ENCODE results near the gene MAST4. TPM values are rescaled to one million over a fixed set of nuclear protein-coding genes. Genes with fewer than 3 reads are reported as not detected.
"Not testable (repeated sequence)": the region's sequence is repeated elsewhere in the genome, so short reads cannot be mapped to it uniquely, and the experiment has no call there.

The MAST4 gene
- total RNA-seq, 2 donors from 2014 or later, result 36.8 to 45.7 TPM

DNA sequence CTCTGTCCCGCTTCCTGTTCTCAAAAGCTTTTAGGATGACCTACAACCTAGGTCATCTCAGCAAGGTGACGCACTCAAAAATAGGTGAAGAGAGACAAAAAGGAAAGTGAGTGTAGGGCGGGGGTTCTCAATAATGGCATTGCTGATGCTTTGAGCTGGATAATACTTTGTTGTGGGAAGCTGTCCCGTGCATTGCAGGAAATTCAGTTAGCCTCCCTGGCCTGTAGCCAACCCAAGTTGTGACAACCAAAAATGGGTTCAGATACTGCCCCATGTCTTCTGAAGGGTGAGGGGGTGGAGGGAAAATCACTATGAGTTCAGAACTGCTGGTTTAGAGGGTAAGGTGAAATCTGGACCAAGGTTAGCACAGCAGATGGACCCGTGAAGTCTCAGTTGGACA, 151.4 kb downstream of the MAST4 start:
- WGBS, result 91% methylated on average over 5 of the region's 5 CpGs
- no peak for TF ChIP-seq POLR2A (IDR thresholded peaks at IDR 0.05)
- TF ChIP-seq POLR2AphosphoS5 (IDR thresholded peaks at IDR 0.05), result no peak
- TF ChIP-seq, protein P1, sequence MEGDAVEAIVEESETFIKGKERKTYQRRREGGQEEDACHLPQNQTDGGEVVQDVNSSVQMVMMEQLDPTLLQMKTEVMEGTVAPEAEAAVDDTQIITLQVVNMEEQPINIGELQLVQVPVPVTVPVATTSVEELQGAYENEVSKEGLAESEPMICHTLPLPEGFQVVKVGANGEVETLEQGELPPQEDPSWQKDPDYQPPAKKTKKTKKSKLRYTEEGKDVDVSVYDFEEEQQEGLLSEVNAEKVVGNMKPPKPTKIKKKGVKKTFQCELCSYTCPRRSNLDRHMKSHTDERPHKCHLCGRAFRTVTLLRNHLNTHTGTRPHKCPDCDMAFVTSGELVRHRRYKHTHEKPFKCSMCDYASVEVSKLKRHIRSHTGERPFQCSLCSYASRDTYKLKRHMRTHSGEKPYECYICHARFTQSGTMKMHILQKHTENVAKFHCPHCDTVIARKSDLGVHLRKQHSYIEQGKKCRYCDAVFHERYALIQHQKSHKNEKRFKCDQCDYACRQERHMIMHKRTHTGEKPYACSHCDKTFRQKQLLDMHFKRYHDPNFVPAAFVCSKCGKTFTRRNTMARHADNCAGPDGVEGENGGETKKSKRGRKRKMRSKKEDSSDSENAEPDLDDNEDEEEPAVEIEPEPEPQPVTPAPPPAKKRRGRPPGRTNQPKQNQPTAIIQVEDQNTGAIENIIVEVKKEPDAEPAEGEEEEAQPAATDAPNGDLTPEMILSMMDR (IDR thresholded peaks at IDR 0.05), result no peak
- intact Hi-C loops (cut with DNase I), result no loop called here
- Histone ChIP-seq H3K9me3 (no peaks in the 10 kb centered on the region), H3K36me3 (no peaks in the 10 kb centered on the region), H3K4me3 (no peak overlapping the region), H3K27ac (no peak overlapping the region), H3K27me3 (replicated peaks; ENCODE audit: insufficient read depth) (no peaks in the 10 kb centered on the region), H3K4me1 (replicated peaks) (peaks cover 4% of the 10 kb centered on the region)
- DNase-seq (ENCODE audit: low spot score), result no peak

DNA sequence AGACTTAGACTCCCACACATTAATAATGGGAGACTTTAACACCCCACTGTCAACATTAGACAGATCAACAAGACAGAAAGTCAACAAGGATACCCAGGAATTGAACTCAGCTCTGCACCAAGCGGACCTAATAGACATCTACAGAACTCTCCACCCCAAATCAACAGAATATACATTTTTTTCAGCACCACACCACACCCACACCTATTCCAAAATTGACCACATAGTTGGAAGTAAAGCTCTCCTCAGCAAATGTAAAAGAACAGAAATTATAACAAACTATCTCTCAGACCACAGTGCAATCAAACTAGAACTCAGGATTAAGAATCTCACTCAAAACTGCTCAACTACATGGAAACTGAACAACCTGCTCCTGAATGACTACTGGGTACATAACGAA, 156.5 kb downstream of the MAST4 start:
- intact Hi-C loops (cut with DNase I); H3K36me3 ChIP-seq: not testable (repeated sequence)
- WGBS, result 93% methylated on average over 1 of the region's 2 CpGs

DNA sequence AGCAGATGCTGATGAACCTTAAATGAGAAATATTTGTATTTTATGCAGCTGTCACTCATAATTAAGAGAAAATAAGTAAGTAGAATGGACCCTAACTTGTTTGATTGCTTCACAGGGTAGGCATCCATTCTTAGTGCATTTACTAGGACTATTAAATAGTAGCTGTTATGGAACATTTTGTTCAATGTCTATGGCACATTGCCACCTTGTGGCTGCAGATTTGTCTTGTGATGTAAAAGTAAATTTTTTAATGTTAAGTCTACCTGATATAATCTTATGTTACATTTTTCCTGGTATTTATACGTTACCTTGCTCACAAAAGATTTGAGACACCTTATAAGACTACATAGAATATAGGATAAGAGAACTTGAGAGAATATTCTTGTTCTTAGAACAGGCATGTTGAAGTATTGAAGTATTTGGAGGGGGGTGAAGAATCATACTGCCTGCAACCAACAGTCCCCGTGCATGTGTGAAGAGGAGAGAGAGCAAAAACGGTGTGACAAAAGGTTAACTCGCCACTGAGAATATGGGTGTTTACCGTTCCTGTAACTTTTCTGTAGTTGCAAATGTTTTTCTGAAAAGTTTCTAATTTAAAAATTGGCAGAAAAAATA, 161.1 kb downstream of the MAST4 start:
- 31% methylated on average over 5 of the region's 5 CpGs for WGBS
- Histone ChIP-seq H3K4me3 (no peak overlapping the region), H3K9me3 (no peaks in the 10 kb centered on the region), H3K27ac (no peak overlapping the region), H3K36me3 (no peaks in the 10 kb centered on the region), H3K4me1 (replicated peaks) (no peaks in the 10 kb centered on the region), H3K27me3 (replicated peaks; ENCODE audit: insufficient read depth) (no peaks in the 10 kb centered on the region)
- intact Hi-C loops (cut with DNase I), result loop anchor here (2.0 kb wide), 1 partner anchor 451 kb away; no protein-coding TSS in a partner anchor
- TF ChIP-seq, protein P1 (IDR thresholded peaks at IDR 0.05), result peak; percentile 15 to 80 (median 77)
- no peak for TF ChIP-seq POLR2A (IDR thresholded peaks at IDR 0.05)
- TF ChIP-seq POLR2AphosphoS5 (IDR thresholded peaks at IDR 0.05), result peak; percentile 47
- DNase-seq (ENCODE audit: low spot score), result peak; percentile 79

More for the DNA sequence above, 156.5 kb downstream of the MAST4 start:
- not testable (repeated sequence) for H3K4me1 ChIP-seq (replicated peaks); H3K27ac ChIP-seq; H3K9me3 ChIP-seq; DNase-seq (ENCODE audit: low spot score); H3K27me3 ChIP-seq (replicated peaks; ENCODE audit: insufficient read depth); H3K4me3 ChIP-seq

- H3K4me1 ChIP-seq (replicated peaks), result no peaks in the 10 kb centered on the region
- H3K27ac ChIP-seq, result no peak overlapping the region
- H3K27me3 ChIP-seq (replicated peaks; ENCODE audit: insufficient read depth), result no peaks in the 10 kb centered on the region
- intact Hi-C loops (cut with DNase I), result loop anchor here (2.0 kb wide), 1 partner anchor 451 kb away; no protein-coding TSS in a partner anchor
- no peaks in the 10 kb centered on the region for H3K36me3 ChIP-seq
- DNase-seq (ENCODE audit: low spot score), result no peak
- TF ChIP-seq, protein P1 (IDR thresholded peaks at IDR 0.05), result no peak
- 66% methylated on average over 3 of the region's 3 CpGs for WGBS
- no peak overlapping the region for H3K4me3 ChIP-seq
- no peaks in the 10 kb centered on the region for H3K9me3 ChIP-seq
These were observed 161.7 kb downstream of the MAST4 start for GRCh38 chr5:66757834-66758371.

- H3K27ac ChIP-seq, result no peak overlapping the region
- no peak overlapping the region for H3K4me3 ChIP-seq
- TF ChIP-seq POLR2AphosphoS5 (IDR thresholded peaks at IDR 0.05), result no peak
- TF ChIP-seq, protein P1 (IDR thresholded peaks at IDR 0.05), result no peak
- no peak for TF ChIP-seq POLR2A (IDR thresholded peaks at IDR 0.05)
- no peaks in the 10 kb centered on the region for H3K27me3 ChIP-seq (replicated peaks; ENCODE audit: insufficient read depth)
- no peaks in the 10 kb centered on the region for H3K4me1 ChIP-seq (replicated peaks)
- no peaks in the 10 kb centered on the region for H3K36me3 ChIP-seq
- 88% methylated on average over 9 of the region's 9 CpGs for WGBS
- no peaks in the 10 kb centered on the region for H3K9me3 ChIP-seq
- intact Hi-C loops (cut with DNase I), result loop anchor here (10.0 kb wide), 1 partner anchor 594 kb away; no protein-coding TSS in a partner anchor
- DNase-seq (ENCODE audit: low spot score), result no peak
These were observed 173.0 kb downstream of the MAST4 start for GRCh38 chr5:66769030-66769733.
